T-cell (primary cell): ENCODE measurements around the gene CALD1. TPM values are rescaled to one million over a fixed set of nuclear protein-coding genes. Genes with fewer than 3 reads are reported as not detected.

Experiments
- ATAC-seq, 4 experiments: fragments of 200-7000 bp in 3 of 4; fragments of 150-1000 bp in 1 of 4; cut with Tn5 transposase; replicated peaks in 1 of 4; 1 replicate in 3 of 4; 2 replicates in 1 of 4; pipeline ENCODE4 v1.10.0; 2021; ENCODE audit warnings: moderate library complexity in 3 of 4, mild to moderate bottlenecking in 2 of 4, moderate number of reproducible peaks in 1 of 4
- CTCF ChIA-PET, 2 donors: fragments of 300-600 bp; sonication (Branson Sonifier 250); formaldehyde crosslinking; loops; one replicate each; lab custom pipeline; 2022; ENCODE audit warnings: antibody characterized with exemption in 2 of 2; lab: Charles Lee
- POLR2A ChIA-PET, 2 donors: fragments of 300-600 bp; sonication (Branson Sonifier 250); formaldehyde crosslinking; loops; one replicate each; lab custom pipeline; 2022; ENCODE audit warnings: antibody characterized with exemption in 2 of 2; lab: Charles Lee
- DNase-seq, 35 experiments: peaks; one replicate each; pipeline versions ENCODE4 v3.0.0 to v3.0.0-alpha.2; 2013 to 2023
- H3K27ac ChIP-seq: one replicate; pipeline ENCODE4 v1.5.1; 2013; ENCODE audit warnings: low read length
- H3K27me3 ChIP-seq, 2 experiments: replicated peaks in 1 of 2; 1 replicate in 1 of 2; 2 replicates in 1 of 2; pipeline versions ENCODE4 v1.6.1 to v1.7.0; 2013; ENCODE audit warnings: low read length in 1 of 2, mixed read lengths in 1 of 2; ENCODE audit not compliant: control insufficient read depth in 2 of 2, insufficient read depth in 2 of 2; ENCODE audit errors: extremely low read depth in 1 of 2
- H3K36me3 ChIP-seq, 2 donors: 1 replicate in 1 of 2; 2 replicates in 1 of 2; pipeline versions ENCODE4 v1.6.1 to v1.7.0; 2013; ENCODE audit warnings: low read length in 1 of 2; ENCODE audit not compliant: control insufficient read depth in 2 of 2, insufficient read depth in 1 of 2; ENCODE audit errors: extremely low read depth in 1 of 2
- H3K4me1 ChIP-seq, 2 experiments: 1 replicate in 1 of 2; 2 replicates in 1 of 2; pipeline versions ENCODE4 v1.6.1 to v1.7.0; 2013; ENCODE audit warnings: low read length in 2 of 2, mixed read lengths in 1 of 2; ENCODE audit not compliant: insufficient read depth in 2 of 2, control insufficient read depth in 1 of 2; ENCODE audit errors: extremely low read depth in 1 of 2
- H3K4me3 ChIP-seq, 2 donors: 1 replicate in 1 of 2; 2 replicates in 1 of 2; pipeline versions ENCODE4 v1.5.1 to v1.7.0; 2013; ENCODE audit warnings: mild to moderate bottlenecking in 2 of 2, low read length in 1 of 2, moderate library complexity in 1 of 2; ENCODE audit not compliant: control insufficient read depth in 1 of 2; ENCODE audit errors: extremely low read depth in 1 of 2
- H3K9me3 ChIP-seq: 2 replicates; pipeline ENCODE4 v1.7.0; 2013
- H3K27ac Mint-ChIP-seq, 2 donors: one replicate each; pipeline ENCODE4 v1.8.0; 2020 to 2021; ENCODE audit warnings: mild to moderate bottlenecking in 2 of 2, mixed read lengths in 2 of 2
- H3K27me3 Mint-ChIP-seq, 2 donors: one replicate each; pipeline ENCODE4 v1.8.0; 2021 to 2022; ENCODE audit warnings: mixed read lengths in 2 of 2
- H3K36me3 Mint-ChIP-seq: one replicate; pipeline ENCODE4 v1.8.0; 2021; ENCODE audit warnings: mixed read lengths
- H3K4me1 Mint-ChIP-seq, 3 donors: one replicate each; pipeline ENCODE4 v1.8.0; 2020 to 2022; ENCODE audit warnings: mixed read lengths in 3 of 3, mild to moderate bottlenecking in 1 of 3
- H3K4me3 Mint-ChIP-seq, 3 donors: one replicate each; pipeline ENCODE4 v1.8.0; 2020 to 2022; ENCODE audit warnings: mild to moderate bottlenecking in 3 of 3, mixed read lengths in 3 of 3, moderate library complexity in 3 of 3
- H3K9me3 Mint-ChIP-seq, 3 donors: one replicate each; pipeline ENCODE4 v1.8.0; 2020 to 2022; ENCODE audit warnings: mixed read lengths in 3 of 3
- WGBS: methylation state at CpG from one replicate; pipeline ENCODE4 v1.1.5; 2013; ENCODE audit warnings: missing lambda C conversion rate; ENCODE audit not compliant: insufficient coverage; 5-methylcytosine and 5-hydroxymethylcytosine counted together
- total RNA-seq, 35 experiments: library from RNA in 6 of 35; stranded (reverse) in 6 of 35; fragments of 120-200 nt in 1 of 35; gene quantifications; one replicate each; pipeline versions ENCODE4 v1.2.1 to v1.2.4 and lab custom pipeline; 2013 to 2026

CALD1 gene
- total RNA-seq, 5 donors from 2014 or later (not counting 1 experiment from before 2014, with no cell fraction given), result 0.95 to 2.4 (median 1.4) TPM; not detected in 1

DNA sequence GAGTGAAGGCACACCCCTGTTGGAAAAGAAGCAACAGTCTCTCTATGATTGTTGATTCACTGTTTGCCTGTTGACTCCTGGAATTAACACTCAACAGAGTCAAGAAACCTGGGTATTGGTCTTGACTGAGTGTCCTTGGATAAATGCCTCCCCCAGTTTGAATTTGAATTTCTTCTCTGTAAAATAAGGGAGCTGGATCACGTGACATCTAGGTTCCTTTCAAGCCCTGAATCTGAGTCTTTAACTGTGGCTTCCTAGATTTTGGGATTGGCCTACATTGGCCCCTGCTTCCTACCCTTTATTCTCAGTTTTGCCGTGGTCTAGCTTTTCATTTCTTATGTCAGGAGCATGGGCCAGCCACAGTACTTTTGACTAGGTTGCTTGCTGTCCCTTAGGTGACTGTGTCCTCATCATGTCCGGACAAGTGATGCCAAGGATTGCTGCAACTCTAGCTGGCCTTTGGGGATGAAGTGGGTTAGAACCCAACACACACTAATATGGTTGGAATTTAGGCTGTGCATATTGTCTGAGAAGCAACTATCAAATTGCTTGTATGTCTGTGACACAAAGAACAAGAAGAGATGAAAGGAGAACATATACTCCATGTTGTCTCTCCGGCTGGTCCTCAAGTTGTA lies 35.4 kb downstream of the CALD1 start:
- WGBS, result 100% methylated on average over 1 of the region's 4 CpGs
- H3K9me3 Mint-ChIP-seq, result no peaks in the 10 kb centered on the region
- peaks cover 0 to 2% of the 10 kb centered on the region in 2 experiments for H3K27me3 ChIP-seq
- no peak overlapping the region for H3K27ac Mint-ChIP-seq
- H3K27me3 Mint-ChIP-seq, result peaks cover 0 to 4% of the 10 kb centered on the region in 2 donors
- POLR2A ChIA-PET, result no interaction called here
- H3K4me1 Mint-ChIP-seq, result no peaks in the 10 kb centered on the region
- CTCF ChIA-PET, result no interaction called here
- H3K27ac ChIP-seq, result no peak overlapping the region
- no peak overlapping the region for H3K4me3 Mint-ChIP-seq
- ATAC-seq, result no peak
- H3K36me3 ChIP-seq, result no peaks in the 10 kb centered on the region
- H3K4me3 ChIP-seq, result no peak overlapping the region
- H3K36me3 Mint-ChIP-seq, result peaks cover 4% of the 10 kb centered on the region
- no peaks in the 10 kb centered on the region for H3K9me3 ChIP-seq
- DNase-seq, result no peak
- no peaks in the 10 kb centered on the region for H3K4me1 ChIP-seq

DNA sequence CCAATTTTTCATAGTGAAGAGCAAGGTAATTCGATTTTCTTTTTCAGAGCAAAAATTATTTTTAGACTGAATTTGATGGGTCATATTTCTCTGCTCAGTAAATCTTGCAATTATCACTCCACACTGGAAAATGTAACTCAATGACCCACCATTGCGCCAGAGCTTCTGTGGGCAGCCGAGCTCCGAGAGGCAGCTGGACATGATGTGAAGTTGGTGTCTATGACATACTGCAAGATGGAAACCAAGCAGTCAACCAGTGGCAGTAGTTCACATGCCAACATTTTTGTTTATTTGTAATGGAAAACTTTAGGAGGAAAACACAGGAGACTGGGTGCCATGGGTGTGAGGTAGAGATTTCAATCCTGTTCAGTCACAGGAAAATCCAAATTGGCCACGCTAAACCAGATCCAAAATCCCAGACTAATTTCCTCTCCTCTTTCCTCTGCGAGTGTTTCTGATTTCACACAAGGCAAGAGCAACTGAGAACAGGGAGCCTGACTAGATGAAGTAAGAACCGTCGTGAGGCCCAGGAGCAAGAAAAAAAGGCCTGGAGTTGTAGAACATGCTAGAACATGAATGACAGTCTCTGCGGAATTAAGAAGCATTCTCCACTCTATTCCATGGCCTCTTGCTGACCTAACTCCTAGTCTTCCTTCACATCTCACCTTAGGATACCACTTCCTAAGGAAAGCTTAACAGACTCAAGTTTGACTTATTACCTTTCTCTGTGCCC lies 39.3 kb downstream of the CALD1 start:
- H3K4me1 Mint-ChIP-seq, result no peaks in the 10 kb centered on the region
- no peak for ATAC-seq

DNA sequence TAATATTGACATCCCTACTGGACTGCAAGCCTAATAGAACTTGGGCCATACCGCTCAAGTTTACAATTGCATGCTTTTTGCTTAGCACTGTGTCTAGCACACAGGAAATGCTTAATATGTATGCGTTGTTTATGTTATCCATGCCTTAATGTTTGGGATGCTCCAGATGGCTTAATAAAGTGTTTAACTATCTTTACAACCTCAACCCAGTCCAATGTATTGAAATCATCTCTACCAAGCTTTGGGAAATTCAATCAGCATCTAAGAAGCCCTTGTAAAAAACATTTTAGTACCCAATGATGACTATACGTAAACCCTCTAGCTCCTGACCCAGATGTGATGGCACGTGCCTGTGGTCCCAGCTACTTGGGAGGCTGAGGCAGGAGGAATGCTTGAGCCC lies 40.0 kb downstream of the CALD1 start:
- no peaks in the 10 kb centered on the region for H3K36me3 ChIP-seq
- H3K4me3 ChIP-seq, result no peak overlapping the region
- no peaks in the 10 kb centered on the region for H3K36me3 Mint-ChIP-seq
- ATAC-seq, result no peak
- no peak overlapping the region for H3K27ac Mint-ChIP-seq
- no peaks in the 10 kb centered on the region for H3K4me1 ChIP-seq
- CTCF ChIA-PET, result no interaction called here
- WGBS, result 71% methylated on average over 1 of the region's 4 CpGs
- POLR2A ChIA-PET, result no interaction called here
- H3K4me1 Mint-ChIP-seq, result no peaks in the 10 kb centered on the region
- no peaks in the 10 kb centered on the region for H3K9me3 Mint-ChIP-seq
- H3K27ac ChIP-seq, result no peak overlapping the region
- H3K9me3 ChIP-seq, result no peaks in the 10 kb centered on the region
- H3K27me3 ChIP-seq, result no peaks in the 10 kb centered on the region
- H3K27me3 Mint-ChIP-seq, result no peaks in the 10 kb centered on the region
- H3K4me3 Mint-ChIP-seq, result no peak overlapping the region
- no peak for DNase-seq

More for the DNA sequence above, 39.3 kb downstream of the CALD1 start:
- peaks cover 0 to 2% of the 10 kb centered on the region in 2 donors for H3K27me3 Mint-ChIP-seq
- H3K4me3 ChIP-seq, result no peak overlapping the region
- H3K4me3 Mint-ChIP-seq, result no peak overlapping the region
- no peaks in the 10 kb centered on the region for H3K9me3 ChIP-seq
- H3K4me1 ChIP-seq, result no peaks in the 10 kb centered on the region
- ChIA-PET POLR2A (no interaction called here), CTCF (no interaction called here)
- WGBS, result 100% methylated on average over 4 of the region's 9 CpGs
- DNase-seq, result no peak
- no peak overlapping the region for H3K27ac Mint-ChIP-seq
- no peaks in the 10 kb centered on the region for H3K36me3 ChIP-seq
- peaks cover 3% of the 10 kb centered on the region for H3K36me3 Mint-ChIP-seq
- no peak overlapping the region for H3K27ac ChIP-seq
- H3K9me3 Mint-ChIP-seq, result no peaks in the 10 kb centered on the region
- no peaks in the 10 kb centered on the region for H3K27me3 ChIP-seq

DNA sequence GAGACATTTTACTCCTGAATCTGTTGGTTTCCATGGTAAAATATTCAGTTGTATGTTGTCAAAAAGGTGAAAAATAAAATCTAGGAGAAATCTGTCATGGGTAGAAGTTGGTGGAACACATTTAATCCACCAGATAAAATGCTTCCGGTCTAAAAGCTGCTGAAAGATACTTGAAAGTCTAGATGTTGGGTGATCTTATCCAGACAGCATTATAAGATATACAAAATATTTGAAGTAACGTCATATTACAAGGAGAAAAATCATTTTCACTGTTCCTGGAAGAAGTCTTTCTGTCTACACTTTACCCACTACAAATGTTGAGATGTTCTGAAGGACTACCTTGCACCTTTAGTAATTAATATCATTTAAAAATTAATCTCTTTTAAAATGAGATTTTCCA lies 40.9 kb downstream of the CALD1 start:
- H3K27ac Mint-ChIP-seq, result no peak overlapping the region
- H3K36me3 Mint-ChIP-seq, result no peaks in the 10 kb centered on the region
- no peak overlapping the region for H3K27ac ChIP-seq
- no peaks in the 10 kb centered on the region for H3K27me3 ChIP-seq
- CTCF ChIA-PET, result no interaction called here
- H3K4me1 Mint-ChIP-seq, result no peaks in the 10 kb centered on the region
- POLR2A ChIA-PET, result no interaction called here
- H3K4me3 Mint-ChIP-seq, result no peak overlapping the region
- no peak overlapping the region for H3K4me3 ChIP-seq
- no peaks in the 10 kb centered on the region for H3K4me1 ChIP-seq
- ATAC-seq (no peak), DNase-seq (no peak)
- H3K9me3 ChIP-seq, result no peaks in the 10 kb centered on the region
- no peaks in the 10 kb centered on the region for H3K9me3 Mint-ChIP-seq
- H3K27me3 Mint-ChIP-seq, result no peaks in the 10 kb centered on the region
- H3K36me3 ChIP-seq, result no peaks in the 10 kb centered on the region
- WGBS, result no CpG with 5 or more reads among the region's 2 CpGs

DNA sequence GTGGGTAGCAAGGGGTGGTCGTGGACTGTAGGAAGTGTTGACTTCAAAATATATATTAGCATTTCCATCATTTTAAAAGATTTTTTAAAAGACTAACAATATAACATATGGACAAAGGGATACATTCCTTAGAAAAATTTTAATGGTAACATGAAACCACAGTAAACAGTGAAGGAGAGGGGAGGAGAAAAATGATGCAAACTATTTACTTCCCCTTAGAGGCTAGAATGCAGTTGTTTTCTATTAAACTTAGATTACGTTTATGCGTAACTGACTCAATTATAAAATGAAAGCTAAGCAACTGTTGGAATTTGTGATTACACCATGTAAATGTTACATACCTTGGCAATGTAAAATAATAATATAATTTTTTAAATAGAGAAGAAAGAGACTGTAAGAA lies 41.3 kb downstream of the CALD1 start:
- no peak for ATAC-seq
- ChIA-PET CTCF (no interaction called here), POLR2A (no interaction called here)
- Histone ChIP-seq H3K27me3 (no peaks in the 10 kb centered on the region), H3K9me3 (no peaks in the 10 kb centered on the region), H3K4me1 (no peaks in the 10 kb centered on the region), H3K36me3 (no peaks in the 10 kb centered on the region), H3K27ac (no peak overlapping the region), H3K4me3 (no peak overlapping the region)
- no peak overlapping the region for H3K4me3 Mint-ChIP-seq
- WGBS, result no CpG with 5 or more reads among the region's 3 CpGs
- H3K36me3 Mint-ChIP-seq, result no peaks in the 10 kb centered on the region
- no peaks in the 10 kb centered on the region for H3K27me3 Mint-ChIP-seq
- no peaks in the 10 kb centered on the region for H3K9me3 Mint-ChIP-seq
- DNase-seq, result no peak
- H3K27ac Mint-ChIP-seq, result no peak overlapping the region
- no peaks in the 10 kb centered on the region for H3K4me1 Mint-ChIP-seq

DNA sequence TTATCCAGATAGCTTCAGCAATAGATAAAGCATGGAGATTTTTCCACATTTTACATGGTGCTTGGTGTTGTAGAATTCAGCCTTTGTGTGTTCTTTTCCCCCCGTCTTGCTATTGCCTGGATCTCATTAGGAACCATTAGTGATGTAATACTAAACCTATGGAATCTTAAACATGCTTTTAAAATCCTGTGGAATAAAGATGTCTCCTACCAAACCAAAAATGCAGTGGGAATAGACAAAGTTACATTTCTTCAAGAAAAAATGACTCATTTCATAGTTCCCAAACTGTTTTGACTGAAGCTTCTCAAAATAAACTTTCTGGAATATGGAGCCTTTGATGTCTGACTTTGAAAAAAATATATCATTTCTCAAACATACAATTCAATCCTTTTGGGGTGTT lies 44.0 kb downstream of the CALD1 start:
- H3K4me1 ChIP-seq, result no peaks in the 10 kb centered on the region
- Mint-ChIP-seq H3K27ac (no peak overlapping the region), H3K4me3 (no peak overlapping the region), H3K36me3 (no peaks in the 10 kb centered on the region), H3K4me1 (no peaks in the 10 kb centered on the region), H3K27me3 (no peaks in the 10 kb centered on the region), H3K9me3 (no peaks in the 10 kb centered on the region)
- DNase-seq (no peak), ATAC-seq (no peak)
- WGBS, result no CpG with 5 or more reads among the region's 1 CpG
- H3K27me3 ChIP-seq, result no peaks in the 10 kb centered on the region
- H3K4me3 ChIP-seq, result no peak overlapping the region
- ChIA-PET POLR2A (interaction anchor here in 1 of 2 donors (0.6 kb wide), 1 partner anchor 701 kb away, joined by 5 read pairs; no protein-coding TSS in a partner anchor), CTCF (no interaction called here)
- H3K36me3 ChIP-seq, result no peaks in the 10 kb centered on the region
- no peaks in the 10 kb centered on the region for H3K9me3 ChIP-seq
- no peak overlapping the region for H3K27ac ChIP-seq
